OCI-LY7 (cell line): Measurements from ENCODE around the gene THG1L. TPM values are rescaled to one million over a fixed set of nuclear protein-coding genes. Genes with fewer than 3 reads are reported as not detected.

Experiments
- BruUV-seq: library from RNA; stranded (reverse); fragments of 400-500 nt; replicated peaks from 2 replicates; lab custom pipeline; 2021; lab: Mats Ljungman, UMichigan
- CTCF ChIA-PET: fragments of 300-600 bp; sonication (Branson Sonifier 250); formaldehyde crosslinking; loops from one replicate; lab custom pipeline; 2022; ENCODE audit warnings: antibody characterized with exemption; ENCODE audit not compliant: unreplicated experiment; lab: Charles Lee
- POLR2A ChIA-PET: fragments of 300-600 bp; sonication (Branson Sonifier 250); formaldehyde crosslinking; loops from one replicate; lab custom pipeline; 2022; ENCODE audit warnings: antibody characterized with exemption; lab: Charles Lee
- DNase-seq: peaks from one replicate; pipeline ENCODE4 v3.0.0-alpha.2; 2015; ENCODE audit warnings: low spot score
- H2AFZ ChIP-seq: fragments of 200-600 bp; sonication (generic), shearing (Covaris generic); 2 replicates; pipeline ENCODE4 v1.6.1; 2014; ENCODE audit warnings: mild to moderate bottlenecking, antibody characterized with exemption, low read length, moderate library complexity
- H3K27ac ChIP-seq: fragments of 200-600 bp; sonication (generic); 2 replicates; pipeline ENCODE4 v1.5.1; 2014; ENCODE audit warnings: mixed run types, low read depth, mild to moderate bottlenecking, moderate library complexity, low read length, inconsistent platforms; ENCODE audit not compliant: poor library complexity, severe bottlenecking
- H3K36me3 ChIP-seq: fragments of 200-600 bp; sonication (generic); 2 replicates; pipeline ENCODE4 v1.6.1; 2014; ENCODE audit warnings: mild to moderate bottlenecking, antibody characterized with exemption, low read length, moderate library complexity, mixed read lengths; ENCODE audit not compliant: insufficient read depth
- H3K4me1 ChIP-seq: fragments of 200-600 bp; sonication (generic); 2 replicates; pipeline ENCODE4 v1.5.1; 2014; ENCODE audit warnings: mild to moderate bottlenecking, low read length; ENCODE audit not compliant: insufficient read depth, poor library complexity, severe bottlenecking
- H3K4me2 ChIP-seq: fragments of 200-600 bp; sonication (generic); 2 replicates; pipeline ENCODE4 v1.6.1; 2014; ENCODE audit warnings: mild to moderate bottlenecking, low read length
- H3K4me3 ChIP-seq: fragments of 200-600 bp; sonication (generic); 2 replicates; pipeline ENCODE4 v1.5.1; 2014; ENCODE audit warnings: mild to moderate bottlenecking, low read depth, low read length; ENCODE audit not compliant: poor library complexity, severe bottlenecking
- H3K79me2 ChIP-seq: fragments of 200-600 bp; sonication (generic); 2 replicates; pipeline ENCODE4 v1.6.1; 2016; ENCODE audit warnings: low read depth, mild to moderate bottlenecking, low read length, moderate library complexity, mixed read lengths; ENCODE audit not compliant: insufficient read depth
- H3K9me2 ChIP-seq: fragments of 200-600 bp; sonication (generic); 2 replicates; pipeline ENCODE4 v1.6.1; 2016; ENCODE audit warnings: mild to moderate bottlenecking, low read length, mixed read lengths; ENCODE audit not compliant: insufficient read depth
- H3K9me3 ChIP-seq: fragments of 200-600 bp; sonication (generic); 2 replicates; pipeline ENCODE4 v1.6.1; 2014; ENCODE audit warnings: mild to moderate bottlenecking, mixed run types, low read length, mixed read lengths
- H4K20me1 ChIP-seq: fragments of 200-600 bp; sonication (generic); 2 replicates; pipeline ENCODE4 v1.6.1; 2014; ENCODE audit warnings: mild to moderate bottlenecking, antibody characterized with exemption, low read length, moderate library complexity, mixed read lengths; ENCODE audit not compliant: insufficient read depth
- EZH2phosphoT487 ChIP-seq: fragments of 200-600 bp; sonication (generic); IDR thresholded peaks from 2 replicates; pipeline ENCODE4 v1.6.1; 2018; ENCODE audit warnings: low read depth, borderline replicate concordance, mild to moderate bottlenecking, mixed run types, antibody characterized with exemption, low read length, moderate library complexity, mixed read lengths
- intact Hi-C: fragments of 100-400 bp; cut with micrococcal nuclease; formaldehyde crosslinking; loops from one replicate; pipeline ENCODE4 v1.10.0; 2022; ENCODE audit not compliant: unreplicated experiment
- total RNA-seq, 2 experiments: library from RNA; depleted of rRNA in 1 of 2; stranded (reverse); fragments of >200 nt in 1 of 2; shearing (Covaris generic) in 1 of 2; gene quantifications; 2 replicates each; pipeline ENCODE4 v1.2.3, GENCODE V29; 2014 to 2022
- TF ChIP-seq, protein P1 (sequence below): fragments of 200-600 bp; sonication (generic); conservative IDR thresholded peaks from 2 replicates; pipeline ENCODE4 v1.5.1; 2014; ENCODE audit warnings: mild to moderate bottlenecking, antibody characterized with exemption, low read length, moderate library complexity, mixed read lengths

The THG1L gene
- total RNA-seq, 2 experiments from 2014 or later: 18.5 to 20.7 TPM

- H3K4me3 ChIP-seq: peak overlapping the region; percentile 75
- peaks cover 20% of the 10 kb centered on the region for H3K9me3 ChIP-seq
- no peaks in the 10 kb centered on the region for H4K20me1 ChIP-seq
- no TSS peak for BruUV-seq
- intact Hi-C loops: loop anchor here (5.0 kb wide), 2 partner anchors 128 to 463 kb away; partner anchors contain the start of gene CYFIP2
- TF ChIP-seq EZH2phosphoT487: no peak
- TF ChIP-seq, protein P1, sequence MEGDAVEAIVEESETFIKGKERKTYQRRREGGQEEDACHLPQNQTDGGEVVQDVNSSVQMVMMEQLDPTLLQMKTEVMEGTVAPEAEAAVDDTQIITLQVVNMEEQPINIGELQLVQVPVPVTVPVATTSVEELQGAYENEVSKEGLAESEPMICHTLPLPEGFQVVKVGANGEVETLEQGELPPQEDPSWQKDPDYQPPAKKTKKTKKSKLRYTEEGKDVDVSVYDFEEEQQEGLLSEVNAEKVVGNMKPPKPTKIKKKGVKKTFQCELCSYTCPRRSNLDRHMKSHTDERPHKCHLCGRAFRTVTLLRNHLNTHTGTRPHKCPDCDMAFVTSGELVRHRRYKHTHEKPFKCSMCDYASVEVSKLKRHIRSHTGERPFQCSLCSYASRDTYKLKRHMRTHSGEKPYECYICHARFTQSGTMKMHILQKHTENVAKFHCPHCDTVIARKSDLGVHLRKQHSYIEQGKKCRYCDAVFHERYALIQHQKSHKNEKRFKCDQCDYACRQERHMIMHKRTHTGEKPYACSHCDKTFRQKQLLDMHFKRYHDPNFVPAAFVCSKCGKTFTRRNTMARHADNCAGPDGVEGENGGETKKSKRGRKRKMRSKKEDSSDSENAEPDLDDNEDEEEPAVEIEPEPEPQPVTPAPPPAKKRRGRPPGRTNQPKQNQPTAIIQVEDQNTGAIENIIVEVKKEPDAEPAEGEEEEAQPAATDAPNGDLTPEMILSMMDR: no peak
- peak overlapping the region; percentile 88 for H3K27ac ChIP-seq
- peaks cover 33% of the 10 kb centered on the region for H3K4me1 ChIP-seq
- peak overlapping the region; percentile 16; the same call in 1 of the 2 replicates for H2AFZ ChIP-seq
- H3K36me3 ChIP-seq: peaks cover 44% of the 10 kb centered on the region
- ChIA-PET POLR2A (interaction anchor here (0.5 to 4.9 kb wide), 10 partner anchors 9 to 1257 kb away, joined by 3 to 31 read pairs (median 3); partner anchors contain the start of genes LSM11 and MED7), CTCF (no interaction called here)
- peaks cover 17% of the 10 kb centered on the region; the same call in 1 of the 2 replicates for H3K79me2 ChIP-seq
- no peaks in the 10 kb centered on the region for H3K9me2 ChIP-seq
- DNase-seq: peak; percentile 90
- peak overlapping the region; percentile 91 for H3K4me2 ChIP-seq
Observed at GRCh38 chr5:157729858-157730257, 1.4 kb upstream of the THG1L start.

GRCh38 chr5:157730900-157731271 lies 334 bp upstream of the THG1L start:
- Histone ChIP-seq H4K20me1 (no peaks in the 10 kb centered on the region), H2AFZ (peak overlapping the region; percentile 75; the same call in 1 of the 2 replicates), H3K79me2 (peaks cover 17% of the 10 kb centered on the region; the same call in 1 of the 2 replicates), H3K9me2 (no peaks in the 10 kb centered on the region), H3K4me2 (peak overlapping the region; percentile 91), H3K36me3 (peaks cover 55% of the 10 kb centered on the region), H3K4me1 (peaks cover 30% of the 10 kb centered on the region), H3K27ac (peak overlapping the region; percentile 88), H3K9me3 (peaks cover 20% of the 10 kb centered on the region), H3K4me3 (peak overlapping the region; percentile 75)
- no peak for DNase-seq
- POLR2A ChIA-PET: interaction anchor here (0.7 to 4.9 kb wide), 13 partner anchors 9 to 588 kb away, joined by 3 to 31 read pairs (median 4); partner anchors contain the start of genes LSM11 and MED7
- intact Hi-C loops: loop anchor here (1.0 to 5.0 kb wide), 2 partner anchors 229 to 464 kb away; partner anchors contain the start of gene CYFIP2
- TF ChIP-seq, protein P1: no peak
- no peak for TF ChIP-seq EZH2phosphoT487
- CTCF ChIA-PET: interaction anchor here (1.0 to 2.6 kb wide), 2 partner anchors 12 to 125 kb away, joined by 3 to 15 read pairs; partner anchors contain the start of gene LSM11
- BruUV-seq: TSS peak; percentile 85

DNA sequence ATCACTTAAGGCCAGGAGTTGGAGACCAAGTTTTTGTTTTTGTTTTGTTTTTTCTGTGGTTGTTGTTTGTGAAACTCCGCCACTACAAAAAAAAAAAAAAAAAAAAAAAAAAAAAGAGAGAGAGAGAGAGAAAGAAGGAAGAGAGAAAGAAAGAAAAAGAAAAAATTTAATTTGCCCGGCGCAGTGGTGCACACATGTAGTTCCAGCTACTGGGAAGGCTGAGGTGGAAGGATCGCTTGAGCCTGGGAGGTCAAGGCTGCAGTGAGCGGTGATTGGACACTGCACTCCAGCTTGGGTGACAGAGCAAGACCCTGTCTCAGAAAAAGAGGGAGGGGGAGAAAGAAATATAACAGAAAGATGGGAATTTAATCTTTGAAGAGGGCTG lies 902 bp downstream of the THG1L start:
- Histone ChIP-seq H3K9me3 (peaks cover 20% of the 10 kb centered on the region), H3K9me2 (no peaks in the 10 kb centered on the region), H3K27ac (no peak overlapping the region), H3K36me3 (peaks cover 66% of the 10 kb centered on the region), H3K79me2 (peaks cover 17% of the 10 kb centered on the region; the same call in 1 of the 2 replicates), H3K4me3 (peak overlapping the region; percentile 75), H2AFZ (no peak overlapping the region), H4K20me1 (no peaks in the 10 kb centered on the region), H3K4me2 (peak overlapping the region; percentile 91), H3K4me1 (peaks cover 30% of the 10 kb centered on the region)
- ChIA-PET POLR2A (interaction anchor here (1.0 to 4.9 kb wide), 2 partner anchors 11 to 12 kb away, joined by 3 to 31 read pairs; partner anchors contain the start of gene LSM11), CTCF (interaction anchor here (1.0 to 2.6 kb wide), 2 partner anchors 11 to 123 kb away, joined by 3 to 15 read pairs; partner anchors contain the start of gene LSM11)
- no TSS peak for BruUV-seq
- DNase-seq: no peak
- intact Hi-C loops: loop anchor here (5.0 kb wide), 1 partner anchor 465 kb away; the partner anchor contains the start of gene CYFIP2
- TF ChIP-seq EZH2phosphoT487: no peak
- TF ChIP-seq, protein P1: no peak
